OCI-LY7 (cell line): ENCODE data around the gene FAM107A. TPM values are rescaled to one million over a fixed set of nuclear protein-coding genes. Genes with fewer than 3 reads are reported as not detected.

Experiments used
- BruUV-seq: library from RNA; stranded (reverse); fragments of 400-500 nt; replicated peaks from 2 replicates; lab custom pipeline; 2021; lab: Mats Ljungman, UMichigan
- CTCF ChIA-PET: fragments of 300-600 bp; sonication (Branson Sonifier 250); formaldehyde crosslinking; loops from one replicate; lab custom pipeline; 2022; ENCODE audit warnings: antibody characterized with exemption; ENCODE audit not compliant: unreplicated experiment; lab: Charles Lee
- POLR2A ChIA-PET: fragments of 300-600 bp; sonication (Branson Sonifier 250); formaldehyde crosslinking; loops from one replicate; lab custom pipeline; 2022; ENCODE audit warnings: antibody characterized with exemption; lab: Charles Lee
- DNase-seq: peaks from one replicate; pipeline ENCODE4 v3.0.0-alpha.2; 2015; ENCODE audit warnings: low spot score
- H2AFZ ChIP-seq: fragments of 200-600 bp; sonication (generic), shearing (Covaris generic); 2 replicates; pipeline ENCODE4 v1.6.1; 2014; ENCODE audit warnings: mild to moderate bottlenecking, antibody characterized with exemption, low read length, moderate library complexity
- H3K27ac ChIP-seq: fragments of 200-600 bp; sonication (generic); 2 replicates; pipeline ENCODE4 v1.5.1; 2014; ENCODE audit warnings: mixed run types, low read depth, mild to moderate bottlenecking, moderate library complexity, low read length, inconsistent platforms; ENCODE audit not compliant: poor library complexity, severe bottlenecking
- H3K36me3 ChIP-seq: fragments of 200-600 bp; sonication (generic); 2 replicates; pipeline ENCODE4 v1.6.1; 2014; ENCODE audit warnings: mild to moderate bottlenecking, antibody characterized with exemption, low read length, moderate library complexity, mixed read lengths; ENCODE audit not compliant: insufficient read depth
- H3K4me1 ChIP-seq: fragments of 200-600 bp; sonication (generic); 2 replicates; pipeline ENCODE4 v1.5.1; 2014; ENCODE audit warnings: mild to moderate bottlenecking, low read length; ENCODE audit not compliant: insufficient read depth, poor library complexity, severe bottlenecking
- H3K4me2 ChIP-seq: fragments of 200-600 bp; sonication (generic); 2 replicates; pipeline ENCODE4 v1.6.1; 2014; ENCODE audit warnings: mild to moderate bottlenecking, low read length
- H3K4me3 ChIP-seq: fragments of 200-600 bp; sonication (generic); 2 replicates; pipeline ENCODE4 v1.5.1; 2014; ENCODE audit warnings: mild to moderate bottlenecking, low read depth, low read length; ENCODE audit not compliant: poor library complexity, severe bottlenecking
- H3K79me2 ChIP-seq: fragments of 200-600 bp; sonication (generic); 2 replicates; pipeline ENCODE4 v1.6.1; 2016; ENCODE audit warnings: low read depth, mild to moderate bottlenecking, low read length, moderate library complexity, mixed read lengths; ENCODE audit not compliant: insufficient read depth
- H3K9me2 ChIP-seq: fragments of 200-600 bp; sonication (generic); 2 replicates; pipeline ENCODE4 v1.6.1; 2016; ENCODE audit warnings: mild to moderate bottlenecking, low read length, mixed read lengths; ENCODE audit not compliant: insufficient read depth
- H3K9me3 ChIP-seq: fragments of 200-600 bp; sonication (generic); 2 replicates; pipeline ENCODE4 v1.6.1; 2014; ENCODE audit warnings: mild to moderate bottlenecking, mixed run types, low read length, mixed read lengths
- H4K20me1 ChIP-seq: fragments of 200-600 bp; sonication (generic); 2 replicates; pipeline ENCODE4 v1.6.1; 2014; ENCODE audit warnings: mild to moderate bottlenecking, antibody characterized with exemption, low read length, moderate library complexity, mixed read lengths; ENCODE audit not compliant: insufficient read depth
- EZH2phosphoT487 ChIP-seq: fragments of 200-600 bp; sonication (generic); IDR thresholded peaks from 2 replicates; pipeline ENCODE4 v1.6.1; 2018; ENCODE audit warnings: low read depth, borderline replicate concordance, mild to moderate bottlenecking, mixed run types, antibody characterized with exemption, low read length, moderate library complexity, mixed read lengths
- intact Hi-C: fragments of 100-400 bp; cut with micrococcal nuclease; formaldehyde crosslinking; loops from one replicate; pipeline ENCODE4 v1.10.0; 2022; ENCODE audit not compliant: unreplicated experiment
- total RNA-seq, 2 experiments: library from RNA; depleted of rRNA in 1 of 2; stranded (reverse); fragments of >200 nt in 1 of 2; shearing (Covaris generic) in 1 of 2; gene quantifications; 2 replicates each; pipeline ENCODE4 v1.2.3, GENCODE V29; 2014 to 2022
- TF ChIP-seq, protein P1 (sequence below): fragments of 200-600 bp; sonication (generic); conservative IDR thresholded peaks from 2 replicates; pipeline ENCODE4 v1.5.1; 2014; ENCODE audit warnings: mild to moderate bottlenecking, antibody characterized with exemption, low read length, moderate library complexity, mixed read lengths

The FAM107A gene
- total RNA-seq, 2 experiments from 2014 or later: not detected

DNA sequence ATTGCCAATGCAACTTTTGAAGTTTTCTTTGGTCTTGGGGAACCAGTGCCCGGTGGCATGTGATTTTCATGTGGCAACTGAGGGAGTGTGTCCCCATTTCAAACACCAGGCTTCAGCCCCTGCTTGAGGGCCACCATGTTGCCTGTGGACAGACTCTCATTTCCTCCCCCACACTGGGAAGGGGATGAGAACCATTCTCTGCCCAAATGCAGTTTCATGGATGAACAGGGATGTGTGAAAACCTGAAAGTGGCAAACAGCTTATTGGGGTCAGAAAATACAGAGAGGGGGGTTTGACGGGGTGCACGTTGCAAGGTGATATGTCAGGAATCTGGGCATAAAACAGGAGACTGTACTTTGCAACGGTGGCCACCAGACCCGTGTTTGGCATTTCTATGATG lies 6.3 kb downstream of the FAM107A start:
- no peak for DNase-seq
- Histone ChIP-seq H3K79me2 (no peaks in the 10 kb centered on the region), H3K27ac (no peak overlapping the region), H3K4me2 (no peak overlapping the region), H3K4me1 (peaks cover 12% of the 10 kb centered on the region), H3K4me3 (no peak overlapping the region), H3K9me2 (no peaks in the 10 kb centered on the region), H4K20me1 (no peaks in the 10 kb centered on the region), H3K36me3 (no peaks in the 10 kb centered on the region), H2AFZ (no peak overlapping the region), H3K9me3 (no peaks in the 10 kb centered on the region)
- CTCF ChIA-PET: no interaction called here
- TF ChIP-seq, protein P1, sequence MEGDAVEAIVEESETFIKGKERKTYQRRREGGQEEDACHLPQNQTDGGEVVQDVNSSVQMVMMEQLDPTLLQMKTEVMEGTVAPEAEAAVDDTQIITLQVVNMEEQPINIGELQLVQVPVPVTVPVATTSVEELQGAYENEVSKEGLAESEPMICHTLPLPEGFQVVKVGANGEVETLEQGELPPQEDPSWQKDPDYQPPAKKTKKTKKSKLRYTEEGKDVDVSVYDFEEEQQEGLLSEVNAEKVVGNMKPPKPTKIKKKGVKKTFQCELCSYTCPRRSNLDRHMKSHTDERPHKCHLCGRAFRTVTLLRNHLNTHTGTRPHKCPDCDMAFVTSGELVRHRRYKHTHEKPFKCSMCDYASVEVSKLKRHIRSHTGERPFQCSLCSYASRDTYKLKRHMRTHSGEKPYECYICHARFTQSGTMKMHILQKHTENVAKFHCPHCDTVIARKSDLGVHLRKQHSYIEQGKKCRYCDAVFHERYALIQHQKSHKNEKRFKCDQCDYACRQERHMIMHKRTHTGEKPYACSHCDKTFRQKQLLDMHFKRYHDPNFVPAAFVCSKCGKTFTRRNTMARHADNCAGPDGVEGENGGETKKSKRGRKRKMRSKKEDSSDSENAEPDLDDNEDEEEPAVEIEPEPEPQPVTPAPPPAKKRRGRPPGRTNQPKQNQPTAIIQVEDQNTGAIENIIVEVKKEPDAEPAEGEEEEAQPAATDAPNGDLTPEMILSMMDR: no peak
- no peak for TF ChIP-seq EZH2phosphoT487
- BruUV-seq: no TSS peak
- intact Hi-C loops: no loop called here
- POLR2A ChIA-PET: interaction anchor here (1.1 kb wide), 1 partner anchor 11 kb away, joined by 3 read pairs; no protein-coding TSS in a partner anchor

DNA sequence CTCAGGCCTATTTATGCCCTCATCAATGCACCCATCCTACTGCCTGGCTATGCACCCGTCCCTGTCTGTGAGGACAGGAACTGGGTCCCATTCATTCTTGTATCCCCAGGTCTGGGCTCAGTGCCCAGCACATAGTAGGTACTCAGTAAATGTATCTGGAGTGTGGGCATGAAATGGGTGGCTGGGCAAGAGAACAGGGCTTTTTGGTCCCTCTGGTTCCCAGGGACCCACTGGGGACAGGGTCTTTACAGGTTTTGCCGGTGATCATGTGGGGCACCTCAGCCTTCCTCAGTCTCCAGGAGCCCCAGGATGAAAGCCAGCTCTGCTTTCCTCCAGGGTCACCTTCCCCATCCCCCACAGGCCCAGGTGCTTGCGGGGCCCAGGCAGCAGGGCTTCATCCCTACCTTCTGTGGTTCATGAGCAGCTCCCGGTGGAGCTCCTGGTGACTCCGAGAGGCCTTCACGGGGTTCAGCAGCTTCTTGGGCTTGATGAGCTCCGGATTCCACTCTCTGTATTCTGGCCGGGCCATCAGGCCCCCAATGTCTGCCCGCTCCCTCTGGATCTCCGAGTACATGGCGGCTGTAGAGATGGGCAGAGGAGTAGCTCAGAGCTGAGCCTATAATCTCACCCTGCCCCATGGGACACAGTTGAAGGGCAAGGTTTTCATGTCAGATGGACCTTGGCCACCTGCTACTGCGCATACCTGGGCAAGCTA lies 7.7 kb downstream of the FAM107A start:
- H2AFZ ChIP-seq: peak overlapping the region; percentile 92
- H3K9me3 ChIP-seq: no peaks in the 10 kb centered on the region
- H3K36me3 ChIP-seq: no peaks in the 10 kb centered on the region
- H3K4me2 ChIP-seq: peak overlapping the region; percentile 51
- peaks cover 15% of the 10 kb centered on the region for H3K4me1 ChIP-seq
- ChIA-PET CTCF (interaction anchor here (0.6 to 0.8 kb wide), 2 partner anchors 47 to 62 kb away, joined by 3 to 4 read pairs; no protein-coding TSS in a partner anchor), POLR2A (interaction anchor here (0.6 to 1.2 kb wide), 2 partner anchors 14 to 790 kb away, joined by 3 to 4 read pairs; no protein-coding TSS in a partner anchor)
- intact Hi-C loops: no loop called here
- BruUV-seq: no TSS peak
- H3K79me2 ChIP-seq: no peaks in the 10 kb centered on the region
- no peak overlapping the region for H3K4me3 ChIP-seq
- H3K9me2 ChIP-seq: no peaks in the 10 kb centered on the region
- TF ChIP-seq, protein P1: no peak
- no peak for TF ChIP-seq EZH2phosphoT487
- DNase-seq: no peak
- no peak overlapping the region for H3K27ac ChIP-seq
- H4K20me1 ChIP-seq: no peaks in the 10 kb centered on the region
